ENCODE results near the gene UBE2L5.
A peak's percentile ranks its signal among the peaks of the same experiment; 100 is the strongest.
"Not testable (repeated sequence)": the region's sequence is repeated elsewhere in the genome, so short reads cannot be mapped to it uniquely, and the experiment has no call there.

The UBE2L5 gene

GRCh38 chr13:30440910-30441703 lies 18.8 kb downstream of the UBE2L5 start:
- DNase-seq: no peak

GRCh38 chr13:30442926-30443325 lies 20.6 kb downstream of the UBE2L5 start:
- DNase-seq: no peak

GRCh38 chr13:30443491-30443890 lies 21.2 kb downstream of the UBE2L5 start:
- DNase-seq: not testable (repeated sequence)

GRCh38 chr13:30443957-30444404 lies 21.7 kb downstream of the UBE2L5 start:
- peak in 1 of 2 donors; percentile 55 for DNase-seq

GRCh38 chr13:30446126-30446500 lies 23.8 kb downstream of the UBE2L5 start:
- no peak for DNase-seq

- DNase-seq: no peak
Measured at GRCh38 chr13:30448441-30448840, 26.1 kb downstream of the UBE2L5 start.

GRCh38 chr13:30450066-30450465 lies 27.8 kb downstream of the UBE2L5 start:
- no peak for DNase-seq

- not testable (repeated sequence) for DNase-seq
Measured at GRCh38 chr13:30451476-30451875, 29.2 kb downstream of the UBE2L5 start.

- no peak for DNase-seq
Measured at GRCh38 chr13:30453727-30454126, 31.4 kb downstream of the UBE2L5 start.

GRCh38 chr13:30454991-30455390 lies 32.7 kb downstream of the UBE2L5 start:
- no peak for DNase-seq

GRCh38 chr13:30456290-30456689 lies 34.0 kb downstream of the UBE2L5 start:
- DNase-seq: no peak

- no peak for DNase-seq
Measured at GRCh38 chr13:30457306-30457891, 35.1 kb downstream of the UBE2L5 start.

- peak in 1 of 2 donors; percentile 78 for DNase-seq
Measured at GRCh38 chr13:30461279-30462066, 39.2 kb downstream of the UBE2L5 start.

GRCh38 chr13:30463787-30464495 lies 41.6 kb downstream of the UBE2L5 start:
- DNase-seq: peak; percentile 66 to 77

- DNase-seq: peak; percentile 82 to 84
Measured at GRCh38 chr13:30464496-30465342, 42.4 kb downstream of the UBE2L5 start.

- no peak for DNase-seq
Measured at GRCh38 chr13:30465343-30465592, 43.0 kb downstream of the UBE2L5 start.

GRCh38 chr13:30465593-30466357 lies 43.5 kb downstream of the UBE2L5 start, which contains the start of gene HMGB1:
TSS of gene HMGB1 (minus strand) at chr13:30465936. CDS start at chr13:30463680, 2,256 bp downstream.
- DNase-seq: peak; percentile 98

- DNase-seq: no peak
Measured at GRCh38 chr13:30466358-30466714, 44.0 kb downstream of the UBE2L5 start.

- DNase-seq: no peak
Measured at GRCh38 chr13:30466841-30467252, 44.6 kb downstream of the UBE2L5 start.

GRCh38 chr13:30473675-30474074 lies 51.4 kb downstream of the UBE2L5 start:
- no peak for DNase-seq

Measured in CD4-positive, alpha-beta T cell treated with Interleukin-4 for 1 hour (primary cell).